DMS114 treated with DMSO at 0.1 percent for 48 hours (cell line): ENCODE results near the gene HDAC10.

Experiments used
- DNase-seq: peaks from one replicate; lab custom pipeline; 2025; ENCODE audit not compliant: unreplicated experiment; lab: John Stamatoyannopoulos, UW

The HDAC10 gene

GRCh38 chr22:50243685-50244419 lies 7.2 kb downstream of the HDAC10 start:
- no peak for DNase-seq

- no peak for DNase-seq
Observed at GRCh38 chr22:50242406-50242949, 8.6 kb downstream of the HDAC10 start.

- no peak for DNase-seq
Observed at GRCh38 chr22:50238755-50239154, 12.3 kb downstream of the HDAC10 start.

- no peak for DNase-seq
Observed at GRCh38 chr22:50236731-50237409, 14.2 kb downstream of the HDAC10 start.

GRCh38 chr22:50233223-50233622 lies 17.8 kb downstream of the HDAC10 start:
- no peak for DNase-seq

GRCh38 chr22:50232481-50233151 lies 18.4 kb downstream of the HDAC10 start:
- DNase-seq = no peak

GRCh38 chr22:50229370-50229769 lies 21.7 kb downstream of the HDAC10 start:
- no peak for DNase-seq

GRCh38 chr22:50228366-50228765 lies 22.7 kb downstream of the HDAC10 start:
- DNase-seq = no peak

- no peak for DNase-seq
Observed at GRCh38 chr22:50227579-50228215, 23.4 kb downstream of the HDAC10 start.

GRCh38 chr22:50226875-50227165 lies 24.2 kb downstream of the HDAC10 start:
- no peak for DNase-seq

- DNase-seq = no peak
Observed at GRCh38 chr22:50226063-50226874, 24.8 kb downstream of the HDAC10 start.

GRCh38 chr22:50225200-50225969 lies 25.7 kb downstream of the HDAC10 start:
- no peak for DNase-seq

- DNase-seq = no peak
Observed at GRCh38 chr22:50224071-50224470, 27.0 kb downstream of the HDAC10 start.

GRCh38 chr22:50222508-50222907 lies 28.6 kb downstream of the HDAC10 start:
- no peak for DNase-seq

GRCh38 chr22:50221410-50222300 lies 29.4 kb downstream of the HDAC10 start:
- no peak for DNase-seq

- DNase-seq = no peak
Observed at GRCh38 chr22:50220603-50221409, 30.3 kb downstream of the HDAC10 start.

- DNase-seq = no peak
Observed at GRCh38 chr22:50219800-50220602, 31.1 kb downstream of the HDAC10 start.
